Dermis blood vessel endothelial cell (primary cell): Measurements from ENCODE around the gene TMF1. TPM values are rescaled to one million over a fixed set of nuclear protein-coding genes. Genes with fewer than 3 reads are reported as not detected.

Source experiments
- DNase-seq: peaks from one replicate; pipeline ENCODE4 v3.0.0; 2010
- total RNA-seq: library from RNA; depleted of rRNA; stranded (reverse); fragments of >200 nt; gene quantifications from 2 replicates; pipeline ENCODE4 v1.2.3, GENCODE V29; 2014

TMF1 gene, protein sequence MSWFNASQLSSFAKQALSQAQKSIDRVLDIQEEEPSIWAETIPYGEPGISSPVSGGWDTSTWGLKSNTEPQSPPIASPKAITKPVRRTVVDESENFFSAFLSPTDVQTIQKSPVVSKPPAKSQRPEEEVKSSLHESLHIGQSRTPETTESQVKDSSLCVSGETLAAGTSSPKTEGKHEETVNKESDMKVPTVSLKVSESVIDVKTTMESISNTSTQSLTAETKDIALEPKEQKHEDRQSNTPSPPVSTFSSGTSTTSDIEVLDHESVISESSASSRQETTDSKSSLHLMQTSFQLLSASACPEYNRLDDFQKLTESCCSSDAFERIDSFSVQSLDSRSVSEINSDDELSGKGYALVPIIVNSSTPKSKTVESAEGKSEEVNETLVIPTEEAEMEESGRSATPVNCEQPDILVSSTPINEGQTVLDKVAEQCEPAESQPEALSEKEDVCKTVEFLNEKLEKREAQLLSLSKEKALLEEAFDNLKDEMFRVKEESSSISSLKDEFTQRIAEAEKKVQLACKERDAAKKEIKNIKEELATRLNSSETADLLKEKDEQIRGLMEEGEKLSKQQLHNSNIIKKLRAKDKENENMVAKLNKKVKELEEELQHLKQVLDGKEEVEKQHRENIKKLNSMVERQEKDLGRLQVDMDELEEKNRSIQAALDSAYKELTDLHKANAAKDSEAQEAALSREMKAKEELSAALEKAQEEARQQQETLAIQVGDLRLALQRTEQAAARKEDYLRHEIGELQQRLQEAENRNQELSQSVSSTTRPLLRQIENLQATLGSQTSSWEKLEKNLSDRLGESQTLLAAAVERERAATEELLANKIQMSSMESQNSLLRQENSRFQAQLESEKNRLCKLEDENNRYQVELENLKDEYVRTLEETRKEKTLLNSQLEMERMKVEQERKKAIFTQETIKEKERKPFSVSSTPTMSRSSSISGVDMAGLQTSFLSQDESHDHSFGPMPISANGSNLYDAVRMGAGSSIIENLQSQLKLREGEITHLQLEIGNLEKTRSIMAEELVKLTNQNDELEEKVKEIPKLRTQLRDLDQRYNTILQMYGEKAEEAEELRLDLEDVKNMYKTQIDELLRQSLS
- total RNA-seq = 37.7 and 37.8 TPM in 2 replicates

DNA sequence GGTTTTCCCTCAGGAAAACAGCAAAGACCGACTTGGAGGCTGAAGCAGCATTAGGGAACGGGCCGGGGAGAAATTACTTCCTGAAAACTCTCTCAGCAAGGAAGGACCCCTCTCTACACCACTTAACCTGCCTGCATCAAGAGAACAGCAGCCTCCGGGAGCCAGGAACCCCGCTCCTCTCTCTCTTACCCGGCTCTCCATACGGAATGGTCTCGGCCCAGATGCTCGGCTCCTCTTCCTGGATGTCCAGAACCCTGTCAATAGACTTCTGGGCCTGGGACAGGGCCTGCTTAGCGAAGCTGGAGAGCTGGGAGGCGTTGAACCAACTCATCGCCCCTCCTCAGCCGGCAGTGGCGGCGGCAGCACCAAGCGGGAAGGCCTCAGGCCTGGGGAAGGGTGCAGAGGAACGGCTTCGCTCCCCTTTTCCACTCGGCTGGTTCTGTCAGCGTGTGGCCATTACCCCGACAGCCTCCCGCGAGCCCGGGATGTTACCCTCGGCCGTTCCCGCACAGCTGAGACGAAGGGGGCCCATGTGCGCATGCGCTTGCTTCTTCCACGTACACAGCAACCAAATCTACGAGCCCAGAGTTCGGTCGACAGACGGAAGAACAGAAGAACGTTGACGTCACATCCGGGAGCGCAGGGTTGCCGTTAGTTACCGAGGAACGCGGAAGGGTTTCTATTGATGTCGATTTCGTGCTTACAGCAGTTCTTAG lies at the start of gene TMF1:
Gene TMF1 (minus strand): TSS at position 578 of the 716 bp plus-strand sequence. CDS start 247 bp downstream, at position 331.
- peak; percentile 100 for DNase-seq

DNA sequence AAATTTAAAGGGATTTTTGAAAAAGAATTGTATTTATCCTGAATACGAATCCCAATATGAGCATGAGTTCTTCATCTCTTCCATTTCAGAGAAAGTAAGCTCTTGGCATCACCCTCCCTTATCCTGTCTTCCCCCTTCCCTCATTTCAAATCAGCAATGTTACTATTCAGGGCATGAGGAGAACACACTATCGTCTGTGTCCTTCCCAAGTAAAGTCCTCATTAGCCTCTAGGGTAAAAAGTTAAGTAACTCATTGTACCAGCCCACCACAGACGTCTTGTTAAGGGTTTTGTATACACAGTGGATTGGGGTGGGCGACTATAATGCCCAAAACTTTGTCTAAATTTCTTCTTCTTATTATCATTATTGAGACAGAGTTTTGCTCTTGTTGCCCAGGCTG lies 47.4 kb upstream of the TMF1 start:
- no peak for DNase-seq

DNA sequence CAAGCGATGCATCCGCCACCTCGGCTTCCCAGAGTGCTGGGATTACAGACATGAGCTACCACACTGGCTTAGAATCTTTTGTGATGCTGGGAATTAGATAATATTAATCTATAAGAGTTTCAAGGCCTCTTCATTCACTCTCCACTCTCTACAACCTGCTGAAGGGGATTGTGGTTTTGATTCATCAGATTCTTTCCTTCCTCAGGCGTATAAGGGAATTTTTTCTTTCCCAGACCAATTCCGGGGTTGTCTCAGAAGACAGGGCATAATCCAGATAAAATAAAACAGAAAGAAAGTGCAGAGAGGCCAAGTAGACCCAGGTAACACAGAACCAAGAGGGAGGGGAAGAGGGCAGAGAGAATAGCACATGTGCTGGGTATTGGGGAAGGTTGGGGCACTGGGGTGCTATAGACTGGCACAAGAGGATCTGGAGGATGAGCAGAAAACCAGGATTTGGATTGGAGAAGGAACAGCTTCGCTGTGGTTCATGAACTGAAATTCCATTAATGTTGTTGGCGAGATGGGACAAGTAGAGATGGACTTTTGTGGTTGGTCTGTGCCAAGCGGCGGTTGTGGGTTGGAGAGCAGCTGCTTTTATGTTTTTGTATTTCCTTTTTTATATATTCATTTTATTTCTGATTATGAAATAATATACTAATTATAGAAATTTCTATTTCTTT lies 45.4 kb upstream of the TMF1 start:
- DNase-seq = no peak

DNA sequence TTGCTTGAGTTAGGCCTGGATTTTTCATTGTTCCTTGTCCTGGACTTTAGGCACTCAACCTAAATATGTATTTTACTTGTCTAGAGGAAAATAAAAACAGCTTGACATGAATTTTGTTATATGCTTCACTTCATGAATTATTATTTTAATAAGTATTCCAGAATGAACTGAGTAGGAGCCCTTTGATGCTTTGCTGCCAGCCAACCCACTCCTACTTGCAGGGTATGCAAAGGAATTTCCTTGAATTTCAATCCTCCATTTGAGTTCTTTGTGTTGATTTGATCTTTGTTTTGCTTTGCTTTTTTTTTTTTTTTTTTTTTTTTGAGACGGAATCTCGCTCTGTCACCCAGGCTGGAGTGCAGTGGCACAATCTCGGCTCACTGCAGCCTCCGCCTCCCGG lies 44.2 kb upstream of the TMF1 start:
- no peak for DNase-seq

DNA sequence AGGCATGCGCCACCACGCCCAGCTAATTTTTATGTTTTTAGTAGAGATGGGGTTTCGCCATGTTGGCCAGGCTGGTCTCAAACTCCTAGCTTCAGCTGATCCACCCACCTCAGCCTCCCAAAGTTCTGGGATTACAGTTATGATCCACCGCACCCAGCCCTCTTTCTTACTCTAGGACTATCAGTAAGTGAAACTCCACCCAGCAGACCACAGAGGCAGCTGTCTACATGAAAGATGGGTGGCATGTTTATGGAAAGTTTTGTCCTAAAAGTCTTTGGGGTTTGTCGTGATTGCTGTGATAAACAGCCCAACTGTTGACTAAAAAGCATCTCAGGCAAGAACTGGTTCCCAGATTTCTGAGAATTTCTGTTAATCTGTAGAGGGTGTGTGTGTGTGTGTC lies 43.5 kb upstream of the TMF1 start:
- DNase-seq = no peak

DNA sequence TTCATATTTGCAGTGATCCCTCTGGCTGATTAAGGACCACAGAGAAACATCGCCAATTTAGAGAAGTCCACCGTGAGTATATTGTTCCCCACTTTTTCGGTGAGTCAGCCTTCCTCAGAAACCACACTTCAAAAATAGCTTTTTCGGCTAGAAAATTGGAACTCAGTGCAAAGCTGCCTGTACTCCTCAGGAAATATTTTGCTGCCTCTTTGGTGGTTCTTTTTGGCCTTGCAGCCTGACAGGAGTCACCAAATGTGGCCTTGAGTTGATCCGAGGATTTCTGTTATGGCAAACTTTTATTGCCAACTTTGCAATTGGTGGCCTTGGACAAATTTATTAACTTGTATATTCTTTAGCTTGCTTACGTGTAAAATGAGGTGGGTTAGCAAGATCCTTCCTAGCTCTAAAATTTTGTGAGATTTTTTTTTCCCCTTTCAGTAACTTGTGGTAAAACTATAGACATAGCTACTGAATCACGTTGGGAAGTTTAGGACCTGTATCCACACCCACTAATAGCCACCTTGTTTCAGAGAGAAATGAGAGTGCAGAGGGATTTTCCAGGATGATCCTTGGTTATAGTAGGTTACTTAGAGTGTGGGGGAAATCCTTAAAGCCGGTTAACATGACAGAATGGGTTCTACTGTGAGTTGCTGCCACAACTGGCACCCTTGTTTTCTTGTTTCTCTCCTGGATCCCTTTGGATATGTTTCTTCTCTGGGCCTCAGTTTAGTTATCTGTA lies 42.5 kb upstream of the TMF1 start:
- DNase-seq = no peak

DNA sequence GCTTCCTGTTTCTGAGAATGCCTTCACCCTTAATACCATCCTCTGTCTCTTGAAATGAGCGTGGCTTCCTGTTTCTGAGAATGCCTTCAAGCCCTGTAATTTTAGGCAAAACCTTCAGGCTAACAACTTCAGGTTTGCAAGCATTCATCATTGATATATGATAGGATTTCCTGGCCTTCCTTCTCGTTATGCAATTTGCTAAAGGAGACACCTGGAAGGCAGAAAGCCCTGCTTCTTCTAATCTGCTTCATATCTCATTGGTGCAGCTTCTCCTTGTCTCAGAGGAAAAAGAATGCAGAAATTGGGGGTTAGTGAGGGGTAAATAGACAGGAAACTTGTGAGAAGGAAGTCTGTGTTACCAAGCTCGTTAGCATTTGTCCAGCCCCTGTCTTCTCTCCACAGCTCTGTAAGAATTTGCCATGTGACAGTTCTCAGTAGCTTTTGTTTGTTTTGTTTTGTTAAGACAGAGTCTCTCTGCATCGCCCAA lies 39.9 kb upstream of the TMF1 start:
- peak; percentile 61 for DNase-seq

DNA sequence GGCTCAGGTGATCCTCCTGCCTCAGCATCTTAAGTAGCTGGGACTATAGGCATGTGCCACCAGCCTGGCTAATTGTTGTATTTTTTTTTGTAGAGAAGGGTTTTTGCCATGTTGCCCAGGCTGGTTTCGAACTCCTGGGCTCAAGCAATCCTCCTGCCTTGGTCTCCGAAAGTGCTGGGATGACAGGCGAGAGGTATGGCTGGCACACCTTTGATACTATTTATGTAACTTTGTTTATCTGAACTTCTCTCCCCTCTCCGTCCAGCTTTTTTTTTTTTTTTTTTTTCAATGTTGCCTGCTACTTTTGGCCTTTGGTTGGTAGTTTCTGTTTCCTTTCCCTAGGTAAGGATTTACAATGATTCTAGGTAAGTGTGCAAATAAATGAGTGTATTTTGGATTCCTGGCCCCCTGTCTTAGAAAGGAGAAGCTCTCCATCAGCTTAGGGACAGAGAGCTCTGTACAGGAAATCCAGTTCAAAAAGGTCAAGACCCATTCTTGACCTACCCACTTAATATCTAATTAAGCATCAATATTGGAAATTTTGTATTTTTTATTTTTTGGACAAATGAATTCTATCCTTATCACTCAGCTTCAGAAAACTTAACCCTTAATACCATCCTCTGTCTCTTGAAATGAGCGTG lies 39.4 kb upstream of the TMF1 start:
- no peak for DNase-seq

DNA sequence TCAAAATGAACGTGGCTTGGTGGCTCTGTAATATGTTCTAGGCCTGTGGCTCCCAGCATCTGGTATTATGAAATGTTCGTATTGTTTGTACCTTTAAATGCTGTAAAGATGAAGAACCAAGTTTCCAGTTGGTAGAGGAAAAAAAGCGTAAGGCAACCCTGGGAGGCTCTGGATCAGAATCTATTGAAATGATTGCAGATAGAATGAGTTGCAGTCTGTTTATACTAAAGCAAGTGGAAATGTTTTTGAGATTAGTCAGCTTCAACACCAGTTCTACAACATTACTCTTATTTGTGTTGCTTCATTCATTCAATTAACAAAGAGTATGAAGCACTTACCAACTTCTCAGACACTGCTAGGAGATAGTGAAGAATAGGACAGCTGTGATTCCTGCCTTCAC lies 37.9 kb upstream of the TMF1 start:
- peak; percentile 67 for DNase-seq

DNA sequence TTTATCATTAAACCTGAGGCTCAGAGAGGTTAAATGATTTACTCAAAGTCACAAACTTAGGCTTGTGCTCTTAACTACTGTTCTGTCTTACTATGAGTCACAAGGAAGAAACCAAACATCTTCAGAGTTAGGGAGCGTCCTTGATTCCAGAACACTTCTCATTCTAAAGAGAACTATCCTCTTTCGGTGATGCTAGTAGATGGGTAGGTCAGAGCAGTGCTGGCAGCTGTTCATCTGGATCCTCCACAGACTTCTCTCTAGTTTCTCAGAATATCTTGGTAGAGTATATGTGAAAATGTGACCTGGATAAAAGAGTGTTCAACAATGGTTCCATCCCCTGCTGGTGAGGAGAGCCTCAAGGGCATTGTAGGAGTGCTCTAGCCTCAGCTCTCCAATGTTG lies 35.9 kb upstream of the TMF1 start:
- DNase-seq = peak; percentile 31

DNA sequence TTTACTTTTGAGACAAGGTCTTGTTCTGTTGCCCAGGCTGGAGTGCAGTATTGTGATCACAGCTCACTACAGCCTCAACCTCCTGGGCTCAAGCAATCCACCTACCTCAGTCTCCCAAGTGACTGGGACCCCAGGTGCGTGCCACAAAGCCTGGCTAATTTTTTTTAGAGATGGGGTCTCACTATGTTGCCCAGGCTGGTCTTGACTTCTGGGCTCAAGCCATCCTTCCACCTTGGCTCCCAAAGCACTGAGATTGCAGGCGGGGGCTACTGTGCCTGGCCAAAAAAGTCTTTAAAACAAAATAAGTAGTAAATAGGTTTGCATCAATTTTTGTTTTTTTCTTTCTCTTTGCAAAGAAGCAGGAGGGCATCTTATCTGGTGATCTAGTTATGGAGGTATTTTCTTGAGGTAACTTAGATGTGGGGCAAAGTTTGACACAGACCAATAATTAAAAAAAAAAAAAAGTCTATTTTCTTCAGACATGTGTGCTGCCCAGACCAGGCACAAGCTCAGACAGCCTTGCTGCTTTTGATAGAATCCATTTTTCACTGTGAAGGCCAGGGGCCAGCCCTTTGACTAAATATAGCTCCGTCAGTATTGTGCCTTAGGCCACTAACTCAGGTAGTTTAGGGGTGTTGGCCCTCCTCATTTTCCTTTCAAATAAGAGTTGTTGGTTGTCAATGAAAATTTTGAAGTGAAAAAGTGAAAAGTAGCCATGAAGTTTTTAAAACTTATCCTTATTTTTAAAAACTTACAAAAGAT lies 35.1 kb upstream of the TMF1 start:
- no peak for DNase-seq

DNA sequence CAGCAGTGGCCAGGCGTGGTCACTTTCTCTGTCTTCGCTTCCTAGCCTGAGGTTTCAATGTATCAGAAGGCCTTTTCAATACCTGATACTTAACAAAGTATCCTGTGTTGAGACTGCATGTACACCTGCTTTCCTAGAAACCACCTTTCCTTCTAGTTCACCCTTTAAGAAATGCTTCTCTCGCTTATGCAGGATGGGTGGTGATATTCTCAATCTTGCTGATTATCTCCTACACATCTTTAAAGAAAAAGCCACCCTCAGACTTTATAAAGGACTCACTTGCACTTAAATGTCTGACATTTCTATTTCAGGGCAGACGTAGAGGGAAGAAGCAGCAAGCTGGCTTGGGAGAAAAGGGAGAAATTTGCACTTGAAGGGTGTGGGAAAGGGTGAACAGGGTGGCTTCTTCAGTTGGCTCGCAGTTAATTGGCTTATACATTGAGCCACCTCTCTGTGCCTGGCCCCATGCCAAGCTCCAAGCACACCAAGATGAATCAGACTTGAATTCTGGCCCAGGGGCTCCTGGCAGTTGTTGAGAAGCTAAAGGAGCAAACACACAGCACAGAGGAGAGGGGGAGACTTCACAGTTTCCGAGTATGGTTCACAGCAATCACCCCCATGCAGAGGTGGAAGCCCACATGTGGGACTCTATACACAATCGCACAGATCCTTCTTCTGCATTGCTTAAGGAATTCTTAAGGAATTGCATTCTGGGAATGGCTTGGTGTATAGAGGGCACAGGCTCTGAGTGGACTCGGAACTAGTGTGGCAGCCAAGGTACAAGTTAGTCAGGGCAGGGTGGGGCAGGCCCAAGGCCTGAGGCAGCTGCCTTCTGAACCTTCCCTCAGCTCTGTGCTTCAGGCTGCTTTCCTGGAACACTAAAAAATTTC lies 33.9 kb upstream of the TMF1 start:
- DNase-seq = peak; percentile 95

DNA sequence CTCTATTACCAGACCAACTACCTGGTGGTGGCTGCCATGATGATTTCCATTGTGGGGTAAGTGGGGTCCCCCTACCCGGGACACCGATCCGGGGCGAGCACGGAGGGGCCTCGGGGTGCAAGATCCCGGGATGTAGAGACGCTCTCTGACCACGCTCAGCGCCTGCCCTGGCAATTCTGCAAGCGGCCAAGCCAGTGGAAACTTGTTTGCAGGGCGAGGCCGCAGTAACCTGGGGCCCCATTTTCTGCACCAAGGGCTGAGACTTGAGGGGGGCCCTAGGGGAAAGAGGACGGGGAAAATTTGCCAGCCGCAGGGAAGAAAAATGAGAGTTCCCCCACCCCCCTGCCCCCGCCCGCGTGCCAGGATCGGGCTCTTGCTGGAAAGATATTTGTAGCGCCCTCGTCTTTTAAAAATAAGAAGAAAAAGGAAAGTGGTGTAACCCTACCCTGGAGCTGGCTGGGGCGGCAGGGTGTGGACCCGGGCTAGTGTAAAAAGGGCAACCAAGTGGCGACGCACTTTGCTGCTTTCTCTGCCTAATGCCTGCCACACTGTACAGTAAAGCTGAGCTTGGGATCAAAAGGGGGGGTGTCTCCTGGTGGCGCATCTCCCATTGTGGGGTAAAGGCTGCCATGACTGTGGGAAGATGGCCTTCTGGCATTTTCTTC lies 33.2 kb upstream of the TMF1 start:
- peak; percentile 45 for DNase-seq

DNA sequence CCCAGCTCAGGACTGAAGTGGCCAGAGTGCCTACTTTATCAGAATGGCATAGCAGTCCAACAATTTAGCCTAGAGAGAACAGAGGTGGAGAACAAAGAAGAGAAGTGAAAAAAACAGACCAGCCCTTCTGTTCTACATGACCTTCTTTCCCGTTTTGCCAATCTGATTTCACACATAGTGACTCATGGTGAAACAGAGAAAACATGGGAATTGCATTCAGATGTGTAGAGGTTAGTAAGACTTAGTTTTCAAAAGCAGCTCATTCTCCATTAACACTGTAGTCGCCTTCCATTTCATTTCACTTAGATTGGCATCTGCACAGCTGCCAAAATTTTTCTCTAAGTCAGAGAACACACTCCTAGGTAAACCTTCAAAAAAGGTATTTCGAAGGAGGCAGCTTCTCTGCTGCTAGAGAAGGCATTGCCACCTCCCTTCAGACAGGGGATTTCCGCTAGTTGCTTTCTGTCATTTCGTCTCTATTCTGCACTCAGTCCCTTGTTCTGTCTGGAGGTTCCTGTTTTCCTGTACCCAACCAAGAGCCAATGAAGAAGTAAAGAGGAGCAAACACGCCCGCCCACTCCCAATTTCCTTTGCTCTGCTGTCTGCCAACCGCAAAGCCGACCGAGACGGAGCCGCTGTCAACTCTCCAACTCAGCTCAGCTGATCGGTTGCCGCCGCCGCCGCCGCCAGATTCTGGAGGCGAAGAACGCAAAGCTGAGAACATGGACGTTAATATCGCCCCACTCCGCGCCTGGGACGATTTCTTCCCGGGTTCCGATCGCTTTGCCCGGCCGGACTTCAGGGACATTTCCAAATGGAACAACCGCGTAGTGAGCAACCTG lies 32.4 kb upstream of the TMF1 start, which contains the start of gene ARL6IP5:
Gene ARL6IP5 (plus strand): TSS at position 612 of the 842 bp plus-strand sequence. CDS start 111 bp downstream, at position 723.
- DNase-seq = peak; percentile 95

DNA sequence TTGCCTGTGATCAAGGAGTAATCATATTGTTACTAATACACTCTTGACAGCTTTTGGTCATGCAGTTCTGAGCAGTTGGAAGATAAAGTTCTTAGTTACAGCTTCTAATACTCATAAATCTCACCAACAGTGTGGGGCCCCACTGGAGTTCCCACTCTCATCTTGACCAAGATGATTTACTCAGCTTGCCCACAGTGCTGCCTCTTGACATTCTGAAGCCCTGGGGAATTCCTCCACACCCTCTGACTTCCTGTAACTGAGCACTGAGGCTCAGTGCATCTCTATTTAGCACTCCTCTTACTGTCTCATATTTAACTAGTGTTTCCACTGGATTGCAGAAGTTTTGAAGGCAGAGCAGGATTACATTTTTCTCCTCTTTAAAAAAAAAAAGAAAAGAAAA lies 30.7 kb upstream of the TMF1 start:
- peak; percentile 55 for DNase-seq

DNA sequence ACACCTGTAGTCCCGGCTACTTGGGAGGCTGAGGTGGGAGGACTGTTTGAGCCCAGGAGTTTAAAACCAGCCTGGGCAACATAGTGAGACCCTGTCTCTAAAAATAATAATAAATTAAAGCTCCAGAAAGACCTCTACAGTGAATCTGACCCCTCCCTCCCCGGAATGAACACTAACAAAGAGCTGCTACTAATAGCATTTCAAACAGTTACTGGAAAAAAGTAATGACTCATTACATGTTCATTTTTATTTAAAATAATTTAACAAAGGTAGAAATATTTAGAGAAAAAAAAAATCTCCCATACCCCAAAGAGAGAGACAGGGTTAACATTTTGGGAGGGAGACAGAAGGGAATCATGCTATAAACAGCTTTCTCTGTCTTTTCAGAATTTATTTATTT lies 30.2 kb upstream of the TMF1 start:
- no peak for DNase-seq
